GM10266 (cell line): Measurements from ENCODE around the gene EPC2.
"Not testable (repeated sequence)": the region's sequence is repeated elsewhere in the genome, so short reads cannot be mapped to it uniquely, and the experiment has no call there.

Experiments
- DNase-seq: peaks from one replicate; pipeline ENCODE4 v3.0.0; 2012; ENCODE audit errors: extremely low spot score
- CTCF ChIP-seq: IDR thresholded peaks from 2 replicates; pipeline ENCODE4 v1.5.1; 2012; ENCODE audit warnings: mild to moderate bottlenecking, low read depth; ENCODE audit not compliant: control insufficient read depth, insufficient read depth; ENCODE audit errors: missing control alignments

The EPC2 gene

GRCh38 chr2:148756292-148756975, 111.9 kb downstream of the EPC2 start:
- DNase-seq = no peak
- no peak for TF ChIP-seq CTCF

GRCh38 chr2:148764815-148765214, 120.3 kb downstream of the EPC2 start:
- no peak for DNase-seq
- no peak for TF ChIP-seq CTCF

DNA sequence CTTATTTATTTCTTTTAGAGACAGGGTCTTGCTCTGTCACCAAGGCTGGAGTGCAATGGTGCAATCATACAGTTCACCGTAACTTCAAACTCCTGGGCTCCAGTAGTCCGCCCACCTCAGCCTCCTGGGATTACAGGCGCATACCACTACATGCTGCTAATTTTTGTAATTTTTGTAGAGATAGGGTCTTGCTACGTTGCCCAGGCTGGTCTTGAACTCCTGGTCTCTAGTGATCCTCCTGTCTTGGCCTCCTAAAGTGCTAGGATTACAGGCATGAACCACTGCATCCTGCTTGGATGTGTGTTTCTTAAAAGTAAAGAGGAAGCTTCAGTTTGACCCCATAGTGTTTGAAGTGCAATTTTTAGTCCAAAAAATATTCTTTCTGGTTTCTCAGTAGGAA, 125.5 kb downstream of the EPC2 start:
- no peak for DNase-seq
- TF ChIP-seq CTCF = no peak

DNA sequence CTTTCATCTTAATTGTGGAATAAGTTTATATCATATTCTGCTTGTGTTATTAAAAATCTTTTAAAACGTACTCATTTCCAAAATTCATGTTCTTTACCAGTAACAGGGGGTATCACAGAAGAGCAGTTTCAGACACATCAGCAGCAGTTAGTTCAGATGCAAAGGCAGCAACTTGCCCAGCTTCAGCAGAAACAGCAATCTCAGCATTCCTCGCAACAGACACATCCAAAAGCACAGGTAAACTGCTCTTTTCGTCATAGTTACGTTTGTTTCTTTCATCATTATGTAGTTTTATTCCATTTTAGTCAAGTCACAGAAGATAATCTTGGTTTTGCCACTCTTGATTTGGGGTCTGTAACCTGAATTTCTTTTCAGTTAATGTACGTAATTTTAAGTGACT, 137.0 kb downstream of the EPC2 start:
- no peak for DNase-seq
- no peak for TF ChIP-seq CTCF

DNA sequence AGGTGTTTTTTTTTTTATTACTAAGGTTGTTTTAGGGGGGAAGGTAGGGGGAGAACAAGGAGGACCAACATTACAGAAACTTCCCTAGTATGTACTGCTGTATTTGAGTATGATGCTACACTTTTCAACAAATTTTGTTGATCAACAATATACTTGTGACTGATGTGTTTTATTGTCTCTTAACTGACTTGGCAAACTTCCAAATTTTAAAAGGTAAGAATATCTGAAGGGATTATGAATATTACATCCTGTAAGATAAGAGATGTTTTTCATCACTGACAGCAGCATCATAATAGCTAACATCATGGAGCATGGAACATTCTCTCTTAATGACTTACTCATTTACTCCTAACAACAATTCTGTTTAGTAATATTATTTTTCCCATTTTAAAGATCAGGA, 144.5 kb downstream of the EPC2 start:
- no peak for TF ChIP-seq CTCF
- DNase-seq = no peak

GRCh38 chr2:148790172-148790571, 145.6 kb downstream of the EPC2 start:
- DNase-seq = not testable (repeated sequence)

- no peak for DNase-seq
- no peak for TF ChIP-seq CTCF
Measured at GRCh38 chr2:148794558-148794957, 150.0 kb downstream of the EPC2 start.
